BE2C (cell line): Measurements from ENCODE around the gene KRTAP9-3.
"Not testable (repeated sequence)": the region's sequence is repeated elsewhere in the genome, so short reads cannot be mapped to it uniquely, and the experiment has no call there.

Source experiments
- DNase-seq: peaks from one replicate; pipeline ENCODE4 v3.0.0-alpha.2; 2020
- H3K27me3 ChIP-seq: fragments of 250-450 bp; sonication (Bioruptor Pico); 2 replicates; pipeline ENCODE4 v1.5.1; 2020; ENCODE audit warnings: mild to moderate bottlenecking
- H3K36me3 ChIP-seq: fragments of 250-450 bp; sonication (Bioruptor Pico); 2 replicates; pipeline ENCODE4 v1.5.1; 2020; ENCODE audit warnings: mild to moderate bottlenecking
- H3K4me1 ChIP-seq: fragments of 250-450 bp; sonication (Bioruptor Pico); 2 replicates; pipeline ENCODE4 v1.5.1; 2020
- H3K4me3 ChIP-seq: 2 replicates; pipeline ENCODE4 v1.5.1; 2011; ENCODE audit warnings: low read depth, low read length
- H3K9me3 ChIP-seq: fragments of 250-450 bp; sonication (Bioruptor Pico); 2 replicates; pipeline ENCODE4 v1.5.1; 2020
- CTCF ChIP-seq: IDR thresholded peaks from 2 replicates; pipeline ENCODE4 v1.5.1; 2012; ENCODE audit warnings: mild to moderate bottlenecking, low read depth, low read length

The KRTAP9-3 gene

GRCh38 chr17:41199421-41200078 lies 32.7 kb upstream of the KRTAP9-3 start:
- H3K4me3 ChIP-seq, result no peak overlapping the region
- no peak for DNase-seq
- H3K9me3 ChIP-seq, result no peaks in the 10 kb centered on the region; the same call in 1 of the 2 replicates
- H3K36me3 ChIP-seq, result no peaks in the 10 kb centered on the region
- H3K4me1 ChIP-seq, result no peaks in the 10 kb centered on the region
- no peaks in the 10 kb centered on the region for H3K27me3 ChIP-seq
- no peak for TF ChIP-seq CTCF

GRCh38 chr17:41211845-41212466 lies 20.3 kb upstream of the KRTAP9-3 start:
- no peaks in the 10 kb centered on the region for H3K9me3 ChIP-seq
- H3K36me3 ChIP-seq, result no peaks in the 10 kb centered on the region
- no peak for DNase-seq
- peaks cover 51% of the 10 kb centered on the region for H3K27me3 ChIP-seq
- TF ChIP-seq CTCF, result no peak
- no peaks in the 10 kb centered on the region for H3K4me1 ChIP-seq
- no peak overlapping the region for H3K4me3 ChIP-seq

GRCh38 chr17:41212524-41213169 lies 19.6 kb upstream of the KRTAP9-3 start:
- no peaks in the 10 kb centered on the region for H3K4me1 ChIP-seq
- H3K27me3 ChIP-seq, result peaks cover 50% of the 10 kb centered on the region
- no peaks in the 10 kb centered on the region for H3K36me3 ChIP-seq
- no peak for DNase-seq
- no peaks in the 10 kb centered on the region for H3K9me3 ChIP-seq
- no peak overlapping the region for H3K4me3 ChIP-seq
- TF ChIP-seq CTCF, result no peak

- H3K4me1 ChIP-seq, result no peaks in the 10 kb centered on the region
- peaks cover 43% of the 10 kb centered on the region for H3K27me3 ChIP-seq
- H3K9me3 ChIP-seq, result no peaks in the 10 kb centered on the region
- DNase-seq, result no peak
- TF ChIP-seq CTCF, result no peak
- no peaks in the 10 kb centered on the region for H3K36me3 ChIP-seq
- H3K4me3 ChIP-seq, result no peak overlapping the region
Observed at GRCh38 chr17:41215681-41216080, 16.6 kb upstream of the KRTAP9-3 start.

GRCh38 chr17:41223821-41224220 lies 8.4 kb upstream of the KRTAP9-3 start:
- no peak for DNase-seq
- no peaks in the 10 kb centered on the region for H3K4me1 ChIP-seq
- H3K9me3 ChIP-seq, result no peaks in the 10 kb centered on the region
- peaks cover 39% of the 10 kb centered on the region for H3K27me3 ChIP-seq
- H3K36me3 ChIP-seq, result no peaks in the 10 kb centered on the region
- no peak for TF ChIP-seq CTCF
- no peak overlapping the region for H3K4me3 ChIP-seq

GRCh38 chr17:41226051-41226450 lies 6.2 kb upstream of the KRTAP9-3 start:
- Histone ChIP-seq H3K36me3 (no peaks in the 10 kb centered on the region), H3K4me1 (no peaks in the 10 kb centered on the region), H3K4me3 (no peak overlapping the region), H3K9me3 (no peaks in the 10 kb centered on the region), H3K27me3 (peaks cover 41% of the 10 kb centered on the region)
- DNase-seq, result no peak
- no peak for TF ChIP-seq CTCF

GRCh38 chr17:41226598-41227095 lies 5.6 kb upstream of the KRTAP9-3 start, which contains the start of gene KRTAP9-2:
KRTAP9-2 (plus strand) TSS chr17:41226648; CDS start chr17:41226655, 7 bp downstream.
- DNase-seq, H3K4me1 ChIP-seq, H3K9me3 ChIP-seq, H3K36me3 ChIP-seq, H3K4me3 ChIP-seq: not testable (repeated sequence)
- peaks cover 45% of the 10 kb centered on the region for H3K27me3 ChIP-seq
